Neural progenitor cell (in vitro differentiated cells): Measurements from ENCODE around the gene ALG1L2. TPM values are rescaled to one million over a fixed set of nuclear protein-coding genes. Genes with fewer than 3 reads are reported as not detected.
"Not testable (repeated sequence)": the region's sequence is repeated elsewhere in the genome, so short reads cannot be mapped to it uniquely, and the experiment has no call there.

Experiments
- DNase-seq: peaks from one replicate; pipeline ENCODE4 v3.0.0-alpha.2; 2016; ENCODE audit warnings: low spot score
- H2AFZ ChIP-seq: fragments of 200-600 bp; sonication (generic); replicated peaks from 2 replicates; pipeline ENCODE4 v1.6.1; 2016; ENCODE audit warnings: antibody characterized with exemption
- H3F3A ChIP-seq: fragments of 200-600 bp; sonication (generic); 2 replicates; pipeline ENCODE4 v1.6.1; 2016; ENCODE audit warnings: antibody characterized with exemption, low read depth
- H3K27ac ChIP-seq: fragments of 200-600 bp; sonication (generic); 2 replicates; pipeline ENCODE4 v1.5.1; 2016; ENCODE audit warnings: mild to moderate bottlenecking
- H3K27me3 ChIP-seq: fragments of 200-600 bp; sonication (generic); 2 replicates; pipeline ENCODE4 v1.6.1; 2016; ENCODE audit warnings: mild to moderate bottlenecking, moderate library complexity
- H3K36me3 ChIP-seq: fragments of 200-600 bp; sonication (generic); 2 replicates; pipeline ENCODE4 v1.5.1; 2016
- H3K4me1 ChIP-seq: fragments of 200-600 bp; sonication (generic); 2 replicates; pipeline ENCODE4 v1.6.1; 2016; ENCODE audit warnings: mixed run types
- H3K4me2 ChIP-seq: fragments of 200-600 bp; sonication (generic); 2 replicates; pipeline ENCODE4 v1.6.1; 2016
- H3K4me3 ChIP-seq: fragments of 200-600 bp; sonication (generic); 2 replicates; pipeline ENCODE4 v1.5.1; 2016
- H3K79me2 ChIP-seq: fragments of 200-600 bp; sonication (generic); 2 replicates; pipeline ENCODE4 v1.6.1; 2016; ENCODE audit warnings: low read depth
- H3K9ac ChIP-seq: fragments of 200-600 bp; sonication (generic); 2 replicates; pipeline ENCODE4 v1.6.1; 2016
- H3K9me3 ChIP-seq: fragments of 200-600 bp; sonication (generic); 2 replicates; pipeline ENCODE4 v1.5.1; 2016; ENCODE audit warnings: low read depth
- H4K20me1 ChIP-seq: fragments of 200-600 bp; sonication (generic); 2 replicates; pipeline ENCODE4 v1.6.1; 2016; ENCODE audit warnings: low read depth
- H3K27ac Mint-ChIP-seq: 3 replicates; pipeline ENCODE4 v1.8.0; 2021; ENCODE audit warnings: mixed read lengths
- H3K27me3 Mint-ChIP-seq: 2 replicates; pipeline ENCODE4 v1.8.0; 2022; ENCODE audit warnings: low read depth, mild to moderate bottlenecking, inconsistent platforms, moderate library complexity, mixed read lengths; ENCODE audit not compliant: insufficient read depth
- H3K36me3 Mint-ChIP-seq: 3 replicates; pipeline ENCODE4 v1.8.0; 2021; ENCODE audit warnings: mixed read lengths
- H3K4me1 Mint-ChIP-seq: 3 replicates; pipeline ENCODE4 v1.8.0; 2021; ENCODE audit warnings: mixed read lengths
- H3K4me3 Mint-ChIP-seq: 3 replicates; pipeline ENCODE4 v1.8.0; 2021; ENCODE audit warnings: mild to moderate bottlenecking, moderate library complexity, mixed read lengths
- H3K9me3 Mint-ChIP-seq: 3 replicates; pipeline ENCODE4 v1.8.0; 2020; ENCODE audit warnings: mixed read lengths
- CTCF ChIP-seq: fragments of 200-600 bp; sonication (generic); IDR thresholded peaks from 2 replicates; pipeline ENCODE4 v1.5.1; 2017; ENCODE audit warnings: antibody characterized with exemption, mild to moderate bottlenecking
- EZH2 ChIP-seq: fragments of 200-600 bp; sonication (generic); IDR thresholded peaks from 2 replicates; pipeline ENCODE4 v1.6.1; 2017; ENCODE audit warnings: antibody characterized with exemption, mild to moderate bottlenecking, moderate library complexity
- EZH2phosphoT487 ChIP-seq: fragments of 200-600 bp; sonication (generic); IDR thresholded peaks from 2 replicates; pipeline ENCODE4 v1.6.1; 2017; ENCODE audit warnings: antibody characterized with exemption
- total RNA-seq: library from RNA; depleted of rRNA; stranded (reverse); fragments of >200 nt; gene quantifications from 2 replicates; pipeline ENCODE4 v1.2.3, GENCODE V29; 2015; ENCODE audit warnings: low replicate concordance

ALG1L2 gene
- total RNA-seq, 1 donor from 2014 or later, result not detected

GRCh38 chr3:130085881-130086280 is 4.2 kb downstream of the ALG1L2 start:
- Mint-ChIP-seq H3K27ac (no peak overlapping the region), H3K4me3 (no peak overlapping the region), H3K9me3 (peaks cover 3% of the 10 kb centered on the region), H3K36me3 (no peaks in the 10 kb centered on the region), H3K4me1 (no peaks in the 10 kb centered on the region), H3K27me3 (no peaks in the 10 kb centered on the region)
- Histone ChIP-seq H3K27me3 (no peaks in the 10 kb centered on the region), H4K20me1 (no peaks in the 10 kb centered on the region), H3K79me2 (no peaks in the 10 kb centered on the region), H3K9me3 (no peaks in the 10 kb centered on the region), H3K27ac (no peak overlapping the region), H3F3A (no peaks in the 10 kb centered on the region), H3K4me2 (no peak overlapping the region), H3K9ac (no peak overlapping the region), H3K36me3 (no peaks in the 10 kb centered on the region), H3K4me1 (no peaks in the 10 kb centered on the region), H2AFZ (no peak overlapping the region), H3K4me3 (no peak overlapping the region)
- no peak for DNase-seq
- TF ChIP-seq CTCF, result no peak
- no peak for TF ChIP-seq EZH2phosphoT487
- TF ChIP-seq EZH2, result no peak

- not testable (repeated sequence) for H3K9ac ChIP-seq, H3F3A ChIP-seq, H3K4me1 Mint-ChIP-seq, H3K4me3 Mint-ChIP-seq, H3K9me3 ChIP-seq, H3K4me3 ChIP-seq, H2AFZ ChIP-seq, H3K4me2 ChIP-seq, H3K27me3 ChIP-seq, H3K36me3 Mint-ChIP-seq, H3K9me3 Mint-ChIP-seq, H3K27ac Mint-ChIP-seq, H3K79me2 ChIP-seq, DNase-seq, H3K4me1 ChIP-seq, H3K36me3 ChIP-seq, H3K27me3 Mint-ChIP-seq, H4K20me1 ChIP-seq, H3K27ac ChIP-seq
Measured at GRCh38 chr3:130086628-130087027, 5.0 kb downstream of the ALG1L2 start.

DNA sequence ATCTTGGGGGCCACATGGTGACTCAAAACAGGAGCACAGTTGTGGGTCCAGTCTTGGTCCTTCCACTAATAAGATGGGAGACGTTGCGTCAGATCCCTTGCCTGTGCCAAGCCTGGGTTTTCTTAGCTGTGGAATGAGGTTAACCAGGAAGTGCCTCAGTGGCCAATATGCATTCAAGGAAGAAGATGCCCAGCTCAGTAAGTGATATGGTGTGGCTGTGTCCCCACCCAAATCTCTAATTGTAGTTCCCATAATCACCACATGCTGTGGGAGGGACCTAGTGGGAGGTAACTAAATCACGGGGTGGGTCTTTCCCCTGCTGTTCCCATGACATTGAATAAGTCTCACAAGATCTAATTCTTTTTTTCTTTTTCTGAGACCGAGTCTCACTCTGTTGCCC is 6.4 kb downstream of the ALG1L2 start:
- H3K36me3 Mint-ChIP-seq, result no peaks in the 10 kb centered on the region
- Histone ChIP-seq H3K9ac (no peak overlapping the region), H3K27me3 (no peaks in the 10 kb centered on the region), H2AFZ (no peak overlapping the region), H3K4me1 (no peaks in the 10 kb centered on the region), H3K9me3 (no peaks in the 10 kb centered on the region), H3K4me2 (no peak overlapping the region), H4K20me1 (no peaks in the 10 kb centered on the region), H3F3A (no peaks in the 10 kb centered on the region), H3K36me3 (no peaks in the 10 kb centered on the region), H3K27ac (no peak overlapping the region), H3K4me3 (no peak overlapping the region), H3K79me2 (no peaks in the 10 kb centered on the region)
- H3K27ac Mint-ChIP-seq, result no peak overlapping the region
- peaks cover 1% of the 10 kb centered on the region for H3K4me1 Mint-ChIP-seq
- no peak for DNase-seq
- H3K4me3 Mint-ChIP-seq, result no peak overlapping the region
- H3K27me3 Mint-ChIP-seq, result no peaks in the 10 kb centered on the region
- peaks cover 3% of the 10 kb centered on the region for H3K9me3 Mint-ChIP-seq
- no peak for TF ChIP-seq EZH2phosphoT487
- TF ChIP-seq EZH2, result no peak
- no peak for TF ChIP-seq CTCF

DNA sequence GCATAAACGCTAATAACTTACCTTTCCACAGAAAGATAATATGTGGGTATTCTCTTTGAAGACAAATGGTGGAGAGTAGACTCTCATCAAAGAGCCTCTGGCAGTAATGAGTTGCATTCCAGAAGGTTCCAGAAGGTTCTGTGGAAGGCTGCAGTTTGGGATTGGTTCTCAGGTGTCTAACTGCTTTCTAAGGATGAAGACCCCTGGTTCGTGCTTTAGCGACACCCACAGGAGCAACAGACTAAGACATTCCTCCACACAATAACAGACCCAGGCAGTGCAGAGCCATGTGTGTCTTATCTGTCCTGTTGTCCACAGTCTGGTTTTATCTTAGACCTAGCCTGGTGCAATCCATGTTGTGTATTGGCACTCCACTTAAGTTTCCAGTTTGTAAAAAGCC is 9.1 kb downstream of the ALG1L2 start:
- H3K79me2 ChIP-seq, H3F3A ChIP-seq, H3K27ac ChIP-seq, DNase-seq, H3K27ac Mint-ChIP-seq, H3K4me2 ChIP-seq, H3K27me3 ChIP-seq, H3K4me3 ChIP-seq, H2AFZ ChIP-seq, H3K4me1 ChIP-seq, H3K4me3 Mint-ChIP-seq, H3K9me3 ChIP-seq, H3K27me3 Mint-ChIP-seq, H3K9me3 Mint-ChIP-seq, H3K36me3 Mint-ChIP-seq, H4K20me1 ChIP-seq, H3K36me3 ChIP-seq, H3K4me1 Mint-ChIP-seq, H3K9ac ChIP-seq: not testable (repeated sequence)
